Hematopoietic multipotent progenitor cell treated with erythropoietin and hydrocortisone succinate and interleukin-3 and kit ligand, for 15 days (in vitro differentiated cells): Measurements from ENCODE around the gene TXNIP.
"Not testable (repeated sequence)": the region's sequence is repeated elsewhere in the genome, so short reads cannot be mapped to it uniquely, and the experiment has no call there.

Experiments
- DNase-seq: peaks from one replicate; pipeline ENCODE4 v3.0.0-alpha.2; 2015; ENCODE audit warnings: low spot score

The TXNIP gene

GRCh38 chr1:145996433-145997015 lies at the start of gene TXNIP:
Gene TXNIP, minus strand, starts transcription at chr1:145996579. Its CDS starts 313 bp downstream, at chr1:145996266.
- DNase-seq: peak; percentile 99

- DNase-seq: no peak
These were observed 43.4 kb upstream of the TXNIP start for GRCh38 chr1:146039844-146040194.

DNA sequence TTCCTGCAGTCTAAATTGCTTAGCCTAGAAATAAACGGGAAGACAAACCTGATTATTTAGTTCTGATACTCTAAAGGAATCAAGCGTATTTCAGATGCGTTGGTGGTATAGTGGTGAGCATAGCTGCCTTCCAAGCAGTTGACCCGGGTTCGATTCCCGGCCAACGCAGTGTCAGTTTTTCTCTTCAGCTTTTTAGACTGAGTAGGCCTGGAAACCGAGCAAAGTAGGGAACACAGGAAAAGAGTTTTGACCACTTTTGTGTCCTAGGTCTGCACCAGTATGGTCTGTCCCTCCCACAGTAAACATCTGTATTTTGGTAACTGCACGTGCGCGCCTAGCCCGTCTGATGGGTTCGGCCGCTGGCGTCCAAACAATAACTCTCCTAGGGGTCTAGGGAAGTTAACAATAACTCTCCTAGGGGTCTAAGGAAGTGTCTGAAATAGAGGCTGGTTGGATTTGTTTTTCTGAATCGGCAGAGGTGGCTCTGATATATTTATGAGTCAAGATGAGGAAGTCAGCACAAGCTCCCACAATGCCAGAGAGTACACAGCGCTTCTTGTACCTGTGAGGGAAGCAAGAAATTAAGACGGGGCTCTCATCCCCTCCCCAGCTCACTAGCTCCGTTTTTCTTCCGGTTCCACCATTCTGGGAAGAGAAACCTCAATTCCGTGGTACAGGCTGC lies 40.7 kb upstream of the TXNIP start:
- DNase-seq: peak; percentile 82

DNA sequence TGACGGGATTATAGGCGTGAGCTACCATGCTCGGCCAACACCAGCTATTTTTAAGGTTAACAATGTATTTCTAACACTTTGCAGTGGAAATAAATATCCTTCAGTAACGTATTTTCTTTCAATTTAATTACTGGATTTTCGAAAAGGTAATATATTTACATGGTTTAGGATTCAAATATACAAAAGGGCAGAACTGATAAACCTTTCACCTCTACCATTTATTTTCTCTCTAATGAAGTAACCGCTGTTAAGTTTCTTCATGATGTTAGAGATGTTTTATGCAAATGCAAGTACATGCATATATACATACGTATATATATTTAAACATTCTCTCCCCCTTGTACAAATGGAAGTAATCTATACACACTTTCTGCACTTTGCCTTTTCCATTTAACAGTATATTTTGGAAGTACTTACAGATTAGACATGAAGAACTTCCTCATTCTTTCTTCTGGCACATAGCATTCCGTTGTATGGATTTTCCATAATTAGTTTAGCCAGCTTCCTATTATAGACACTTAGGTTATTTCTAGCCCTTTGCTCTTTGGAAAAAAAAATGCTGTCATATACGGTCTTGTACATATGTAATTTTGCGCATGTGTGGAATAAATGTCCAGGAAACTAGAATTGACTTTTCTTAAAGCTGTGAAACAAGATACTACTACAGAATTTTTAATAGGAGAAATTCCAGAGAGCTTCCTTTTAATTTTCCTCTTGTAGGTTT lies 40.0 kb upstream of the TXNIP start:
- peak; percentile 60 for DNase-seq

GRCh38 chr1:146035048-146035423 lies 38.7 kb upstream of the TXNIP start:
- no peak for DNase-seq

DNA sequence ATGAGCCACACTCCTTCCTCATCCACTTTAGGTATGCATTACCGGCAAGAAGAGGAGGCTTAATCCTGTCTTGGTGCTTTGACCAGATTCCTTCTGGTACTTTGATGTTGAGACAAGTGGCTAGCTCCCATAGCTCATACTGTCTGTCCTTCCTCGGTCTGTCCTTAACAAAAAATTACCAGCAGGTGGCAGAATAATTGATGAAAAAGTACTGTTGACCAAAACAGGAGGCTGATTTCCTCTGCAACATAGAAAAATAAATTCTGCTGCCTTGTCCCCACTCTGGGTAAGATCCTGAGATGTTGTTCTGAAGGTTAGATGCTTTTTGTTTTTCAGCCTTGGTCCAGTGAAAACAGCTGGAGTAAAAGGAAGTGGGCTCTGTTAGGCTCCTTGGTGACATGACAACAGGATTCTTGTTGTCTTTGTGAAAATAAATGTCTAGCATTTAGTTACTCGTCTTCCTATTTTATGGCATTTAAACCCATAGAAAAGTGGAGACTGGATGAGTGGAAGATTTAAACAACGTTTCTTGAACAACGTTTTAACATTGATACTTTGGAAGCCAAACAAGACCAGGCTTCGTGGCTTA lies 36.3 kb upstream of the TXNIP start:
- peak; percentile 69 for DNase-seq

- DNase-seq: no peak
These were observed 35.1 kb upstream of the TXNIP start for GRCh38 chr1:146031476-146031875.

DNA sequence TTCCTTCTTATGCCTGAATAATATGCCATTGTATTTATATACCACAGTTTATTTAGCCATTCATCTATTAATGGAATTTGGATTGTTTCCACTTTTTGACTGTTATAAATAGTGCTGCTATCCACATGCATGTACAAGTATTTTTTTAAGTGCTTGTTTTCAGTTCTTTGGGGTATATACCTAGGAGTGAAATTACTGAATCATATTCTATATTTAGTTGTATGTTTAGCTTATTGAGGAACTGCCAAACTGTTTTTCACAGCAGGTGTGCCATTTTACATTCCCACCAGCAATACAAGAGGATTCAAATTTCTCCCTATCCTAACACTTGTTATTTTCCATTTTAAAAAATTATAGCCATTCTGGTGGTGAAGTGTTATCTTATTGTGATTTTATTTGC lies 32.7 kb upstream of the TXNIP start:
- no peak for DNase-seq

- DNase-seq: not testable (repeated sequence)
These were observed 30.3 kb upstream of the TXNIP start for GRCh38 chr1:146026650-146027049.

DNA sequence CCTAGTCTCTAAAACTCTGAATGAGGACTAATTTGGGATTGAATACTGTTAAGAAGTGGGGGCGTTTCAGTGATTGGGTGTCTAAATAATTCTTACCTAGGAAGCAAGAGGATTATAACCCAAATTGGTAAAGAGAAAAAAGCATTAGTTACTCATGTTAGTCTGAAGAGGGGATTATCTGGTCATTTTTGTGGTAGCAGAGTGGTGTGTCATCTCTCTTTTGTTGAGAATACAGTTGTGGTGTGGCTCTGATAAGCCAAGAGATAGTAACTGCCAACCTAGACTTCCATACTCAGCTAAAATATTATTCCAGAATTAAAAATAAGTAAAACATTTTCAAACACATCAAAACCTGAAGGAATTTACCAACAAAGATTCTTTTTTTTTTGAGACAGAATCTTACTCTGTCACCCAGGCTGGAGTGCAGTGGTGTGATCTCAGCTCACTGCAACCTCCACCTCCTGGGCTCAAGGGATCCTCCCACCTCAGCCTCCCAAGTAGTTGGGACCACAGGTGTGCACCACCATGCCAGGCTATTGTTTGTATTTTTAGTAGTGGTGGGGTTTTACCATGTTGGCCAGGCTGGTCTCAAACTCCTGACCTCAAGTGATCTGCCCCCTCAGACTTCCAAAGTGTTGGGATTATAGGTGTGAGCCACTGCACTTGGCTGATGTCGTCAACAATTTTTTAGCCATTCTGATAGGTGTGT lies 29.6 kb upstream of the TXNIP start:
- DNase-seq: not testable (repeated sequence)

- no peak for DNase-seq
These were observed 26.2 kb upstream of the TXNIP start for GRCh38 chr1:146022403-146023127.

DNA sequence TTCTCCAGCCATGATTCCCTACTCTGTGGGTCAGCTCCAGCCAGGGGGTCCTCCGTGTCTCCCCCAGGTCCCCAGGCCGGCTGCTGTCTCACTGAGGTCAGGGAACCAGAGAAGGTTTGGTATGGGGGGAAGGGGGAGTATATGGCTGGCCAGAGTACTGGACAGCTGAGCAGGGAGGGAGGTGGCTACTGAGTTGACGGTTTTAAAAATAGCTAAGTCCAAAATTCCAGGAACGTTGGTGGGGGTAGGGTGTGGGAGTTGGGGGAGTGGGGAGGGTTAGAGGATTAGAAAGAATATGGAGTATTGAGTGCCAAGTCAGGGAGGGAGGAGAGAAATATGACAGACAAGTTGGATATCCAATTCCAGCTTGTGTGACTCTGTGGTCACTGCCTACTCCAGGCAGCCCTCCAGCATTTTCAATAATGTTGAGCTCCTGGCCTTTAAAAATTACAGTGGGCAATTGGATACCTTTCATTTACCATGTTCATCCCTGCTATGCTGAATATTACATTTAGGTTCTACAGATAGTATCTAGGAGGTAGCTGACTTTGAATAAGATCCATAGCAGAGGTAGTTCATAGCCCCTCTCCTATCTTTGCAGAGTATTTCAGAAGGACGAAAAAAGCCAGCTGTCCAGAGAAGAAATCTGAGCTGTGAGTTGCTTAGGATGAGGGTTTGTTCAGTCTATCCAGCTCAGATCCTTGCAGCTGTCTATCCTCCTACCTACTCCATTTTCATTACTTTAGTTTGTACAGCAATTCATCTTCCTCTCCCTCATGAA lies 25.4 kb upstream of the TXNIP start, which contains the start of gene HJV:
Gene HJV, minus strand, starts transcription at position 114 of the 781 bp plus-strand sequence. CDS start 1,504 bp downstream, outside the sequence.
- DNase-seq: no peak

GRCh38 chr1:146021050-146021445 lies 24.7 kb upstream of the TXNIP start:
- DNase-seq: no peak

DNA sequence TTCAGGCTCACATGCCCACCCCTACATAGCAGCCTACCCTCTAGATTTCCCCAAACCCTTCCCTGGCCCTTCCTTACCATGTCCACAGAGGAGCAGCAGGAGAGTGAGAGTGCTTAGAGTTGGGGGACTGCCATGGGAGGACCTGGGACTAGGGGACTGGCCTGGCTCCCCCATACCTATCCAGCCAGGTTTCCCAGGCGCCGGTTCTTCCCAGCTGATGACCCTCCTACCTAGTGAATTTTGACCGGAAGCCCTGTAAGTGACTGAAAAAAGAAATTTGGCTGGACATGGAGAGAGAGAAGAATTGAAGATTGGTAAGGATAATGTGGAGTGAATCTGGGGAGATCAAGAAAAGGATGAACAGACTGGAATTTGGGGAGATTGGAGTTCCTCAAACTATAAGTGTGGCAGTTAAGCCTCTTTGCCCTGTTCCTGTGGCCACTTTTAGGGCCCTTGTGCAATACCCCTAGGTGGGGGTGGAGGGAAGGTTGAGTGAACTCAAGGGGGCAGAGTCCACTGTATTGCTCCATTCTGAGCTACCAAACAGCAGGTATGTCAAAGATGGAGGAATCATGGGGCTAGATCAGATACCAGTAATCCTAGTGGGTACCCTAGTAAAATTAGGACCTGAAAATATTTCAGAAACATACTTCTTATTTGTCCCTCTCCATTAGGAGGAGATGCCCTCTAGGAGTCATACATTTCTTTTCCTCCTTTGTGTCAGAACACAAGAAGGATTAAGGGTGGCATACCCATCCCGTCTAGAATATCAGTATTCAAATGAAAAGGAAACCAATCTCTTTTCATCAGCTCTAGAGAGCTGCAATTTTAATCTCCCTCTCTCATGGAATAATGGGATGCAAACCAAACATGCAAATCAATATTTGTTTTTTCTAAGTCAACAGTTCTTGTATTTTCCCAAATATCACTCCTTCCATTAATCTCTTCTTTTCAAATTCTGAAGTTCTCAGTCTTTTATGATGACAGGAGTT lies 24.0 kb upstream of the TXNIP start:
- DNase-seq: no peak

- no peak for DNase-seq
These were observed 23.1 kb upstream of the TXNIP start for GRCh38 chr1:146019231-146020057.

GRCh38 chr1:146016891-146017290 lies 20.5 kb upstream of the TXNIP start:
- no peak for DNase-seq

- DNase-seq: no peak
These were observed 17.2 kb upstream of the TXNIP start for GRCh38 chr1:146013559-146013922.

GRCh38 chr1:146012703-146013558 lies 16.6 kb upstream of the TXNIP start:
- DNase-seq: peak; percentile 71
